GM19043 (cell line): Measurements from ENCODE around the gene ADGRB3.

Experiments used
- ATAC-seq: cut with Tn5 transposase; IDR thresholded peaks from one replicate; pipeline ENCODE4 v1.9.1; 2021; ENCODE audit warnings: low read depth; ENCODE audit not compliant: unreplicated experiment

ADGRB3 gene

GRCh38 chr6:68695838-68696237 lies 60.8 kb downstream of the ADGRB3 start:
- ATAC-seq: no peak

GRCh38 chr6:68697394-68697793 lies 62.3 kb downstream of the ADGRB3 start:
- ATAC-seq: no peak

DNA sequence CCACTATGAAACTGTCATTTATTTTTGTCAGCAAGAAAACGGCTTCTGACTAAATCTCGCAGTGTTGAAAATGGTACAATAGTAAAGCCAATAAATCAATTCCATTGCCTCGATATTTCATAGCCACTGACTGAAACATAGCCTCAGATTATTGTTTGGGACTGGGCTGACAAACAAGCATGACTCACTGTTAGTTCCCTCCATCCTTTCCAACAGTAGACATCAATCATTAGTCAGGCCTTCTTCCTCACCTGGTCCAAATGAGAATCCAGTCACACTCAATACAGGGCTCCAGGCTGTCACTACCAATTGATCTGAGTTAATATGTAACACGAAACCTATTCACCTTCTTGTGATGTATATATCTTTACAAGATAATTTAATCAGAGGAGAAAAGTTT lies 66.1 kb downstream of the ADGRB3 start:
- no peak for ATAC-seq

- ATAC-seq: no peak
Observed at GRCh38 chr6:68704485-68704884, 69.4 kb downstream of the ADGRB3 start.

DNA sequence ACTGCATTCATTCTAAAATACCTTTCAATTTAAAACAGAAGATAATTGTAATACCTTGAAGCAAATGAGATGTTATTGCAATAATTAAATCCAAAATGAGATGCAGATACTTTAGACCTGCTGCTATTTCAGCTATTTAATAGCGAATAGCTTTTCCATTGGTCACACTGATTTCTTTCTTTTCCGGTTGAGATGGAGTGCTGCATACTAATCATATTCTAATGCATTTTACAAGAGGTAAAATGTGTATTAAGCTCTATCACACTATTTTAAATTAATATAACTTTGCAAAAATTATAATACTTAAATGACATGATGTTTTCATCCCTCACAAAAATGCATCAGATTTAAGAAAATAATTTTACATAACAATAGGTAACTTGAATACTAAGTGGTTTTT lies 74.0 kb downstream of the ADGRB3 start:
- no peak for ATAC-seq

GRCh38 chr6:68709882-68710281 lies 74.8 kb downstream of the ADGRB3 start:
- no peak for ATAC-seq

GRCh38 chr6:68710496-68710895 lies 75.4 kb downstream of the ADGRB3 start:
- no peak for ATAC-seq

DNA sequence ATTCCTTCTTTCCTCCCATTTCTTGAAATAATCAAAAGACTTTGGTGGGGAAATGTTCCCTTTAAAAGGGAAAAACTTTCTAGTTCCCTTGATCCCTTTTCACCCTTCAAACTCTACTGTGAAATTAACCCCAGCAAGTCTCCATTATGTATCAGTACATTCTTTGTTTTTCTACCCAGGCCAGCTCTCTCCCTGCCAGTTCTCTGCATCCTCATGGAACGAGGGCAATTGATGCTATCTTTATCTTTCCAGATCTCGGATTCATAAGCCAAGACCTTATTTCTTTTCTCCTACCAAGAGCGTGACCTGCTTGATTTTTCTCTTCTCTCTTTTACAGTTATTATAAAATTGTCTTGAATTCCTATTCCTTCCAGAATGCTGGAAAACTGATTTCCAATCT lies 75.8 kb downstream of the ADGRB3 start:
- no peak for ATAC-seq

GRCh38 chr6:68711386-68712000 lies 76.4 kb downstream of the ADGRB3 start:
- no peak for ATAC-seq

DNA sequence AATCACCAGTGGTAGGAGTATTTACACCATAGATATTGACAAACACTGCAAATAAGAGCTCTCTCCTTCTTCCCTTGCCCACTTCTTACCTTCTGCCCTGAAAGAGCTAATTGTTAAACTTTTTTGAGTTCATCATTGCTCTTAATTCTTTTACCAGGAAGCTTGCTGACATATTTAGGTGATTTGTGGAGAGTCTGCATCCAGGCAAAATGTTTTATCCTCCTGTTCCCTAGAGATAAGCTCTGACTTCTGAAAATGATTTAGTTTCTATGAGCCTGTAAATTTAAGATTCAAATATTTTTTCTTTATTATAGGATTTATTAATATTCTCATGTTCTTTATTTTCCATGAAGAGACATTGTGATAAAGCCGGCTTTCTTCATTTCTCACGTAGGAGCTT lies 81.5 kb downstream of the ADGRB3 start:
- ATAC-seq: no peak

GRCh38 chr6:68718385-68719073 lies 83.4 kb downstream of the ADGRB3 start:
- ATAC-seq: no peak

DNA sequence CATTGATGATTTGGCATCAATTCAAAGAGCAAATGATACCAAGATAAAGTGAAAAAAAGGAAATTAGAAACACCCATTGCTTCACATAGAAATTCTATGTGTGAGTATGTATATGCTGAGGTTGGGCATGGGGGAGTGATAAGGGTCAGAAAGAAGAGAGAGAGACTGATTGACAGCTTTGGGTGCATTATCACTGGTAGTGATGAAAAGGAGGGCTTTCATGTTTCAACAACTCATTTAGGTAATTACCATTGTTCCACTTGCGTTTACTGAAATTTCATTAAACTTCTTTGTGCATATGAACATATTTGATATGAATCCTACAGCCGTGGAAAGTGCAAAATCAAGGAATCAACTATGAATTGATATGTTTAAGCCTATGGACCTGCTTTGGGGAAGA lies 84.7 kb downstream of the ADGRB3 start:
- ATAC-seq: no peak

GRCh38 chr6:68722891-68723527 lies 87.9 kb downstream of the ADGRB3 start:
- ATAC-seq: no peak

DNA sequence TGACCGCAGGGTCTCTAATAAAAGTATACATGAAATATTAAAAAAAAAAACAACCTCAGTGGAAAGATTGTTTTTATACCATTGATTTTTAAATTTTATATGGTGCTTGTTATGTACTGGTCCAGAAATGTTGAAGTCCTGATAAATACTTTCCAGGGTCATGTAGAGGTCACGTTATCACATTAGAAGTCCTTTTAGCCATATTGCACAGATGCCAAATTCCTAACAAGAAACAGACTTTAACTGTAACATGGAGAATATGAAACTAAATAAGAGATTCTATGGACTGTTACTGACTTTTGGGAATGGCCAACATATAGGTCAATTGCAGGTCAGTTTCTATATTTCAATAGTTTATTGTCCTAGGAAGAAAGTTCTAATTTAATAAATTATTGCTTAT lies 89.0 kb downstream of the ADGRB3 start:
- ATAC-seq: no peak

- no peak for ATAC-seq
Observed at GRCh38 chr6:68726337-68726736, 91.3 kb downstream of the ADGRB3 start.

DNA sequence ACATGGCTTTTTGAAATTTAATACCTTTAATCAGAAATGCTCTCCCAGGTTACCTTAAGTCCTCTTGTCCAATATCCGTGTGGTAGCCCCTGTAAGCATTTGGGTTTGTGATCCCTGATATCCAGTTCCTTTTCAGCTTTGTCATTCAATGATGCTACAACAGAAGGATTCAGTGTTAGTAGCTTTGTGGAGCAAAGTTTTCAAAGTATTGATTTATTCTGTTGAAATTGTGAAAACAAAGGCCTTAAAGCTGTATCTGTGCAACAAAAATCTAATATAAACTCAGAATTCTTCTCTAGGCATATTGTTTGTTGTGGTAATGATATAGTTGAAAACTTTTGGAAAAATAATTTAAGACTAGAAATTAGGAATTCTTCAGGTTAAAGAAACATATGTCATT lies 91.9 kb downstream of the ADGRB3 start:
- ATAC-seq: no peak

GRCh38 chr6:68727699-68728098 lies 92.6 kb downstream of the ADGRB3 start:
- ATAC-seq: no peak

GRCh38 chr6:68728159-68728979 lies 93.3 kb downstream of the ADGRB3 start:
- no peak for ATAC-seq

DNA sequence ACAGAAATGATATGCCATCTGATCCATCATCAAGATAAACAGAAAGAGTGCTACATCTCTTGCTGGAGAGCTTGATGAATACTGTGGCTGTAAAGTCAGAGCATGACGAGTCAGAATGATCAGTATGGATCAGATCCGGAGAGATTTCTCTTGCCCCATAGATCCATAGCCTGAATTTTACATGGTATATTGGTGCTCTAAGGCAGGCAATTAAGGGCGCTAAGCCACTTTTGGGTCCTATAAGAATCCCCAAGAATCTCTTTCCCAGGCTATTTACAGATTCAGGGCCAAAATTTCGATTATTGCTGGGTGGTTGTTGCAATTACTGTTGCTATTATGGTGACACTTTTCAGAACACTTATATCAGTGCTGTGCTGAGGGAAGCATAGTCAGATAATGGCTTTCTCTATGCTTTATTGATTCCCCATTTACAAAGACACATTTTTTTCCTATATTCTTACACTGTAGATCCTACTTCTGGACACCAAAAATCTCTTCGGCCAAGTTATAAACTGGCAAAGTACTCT lies 94.4 kb downstream of the ADGRB3 start:
- ATAC-seq: no peak

- ATAC-seq: no peak
Observed at GRCh38 chr6:68730291-68731054, 95.4 kb downstream of the ADGRB3 start.
